GM21723 (cell line): ENCODE measurements around the gene RPUSD2.
A peak's percentile ranks its signal among the peaks of the same experiment; 100 is the strongest.

Experiments
- ATAC-seq: cut with Tn5 transposase; IDR thresholded peaks from one replicate; pipeline ENCODE4 v1.9.1; 2021; ENCODE audit warnings: mild to moderate bottlenecking, moderate library complexity; ENCODE audit not compliant: unreplicated experiment

Gene RPUSD2, protein sequence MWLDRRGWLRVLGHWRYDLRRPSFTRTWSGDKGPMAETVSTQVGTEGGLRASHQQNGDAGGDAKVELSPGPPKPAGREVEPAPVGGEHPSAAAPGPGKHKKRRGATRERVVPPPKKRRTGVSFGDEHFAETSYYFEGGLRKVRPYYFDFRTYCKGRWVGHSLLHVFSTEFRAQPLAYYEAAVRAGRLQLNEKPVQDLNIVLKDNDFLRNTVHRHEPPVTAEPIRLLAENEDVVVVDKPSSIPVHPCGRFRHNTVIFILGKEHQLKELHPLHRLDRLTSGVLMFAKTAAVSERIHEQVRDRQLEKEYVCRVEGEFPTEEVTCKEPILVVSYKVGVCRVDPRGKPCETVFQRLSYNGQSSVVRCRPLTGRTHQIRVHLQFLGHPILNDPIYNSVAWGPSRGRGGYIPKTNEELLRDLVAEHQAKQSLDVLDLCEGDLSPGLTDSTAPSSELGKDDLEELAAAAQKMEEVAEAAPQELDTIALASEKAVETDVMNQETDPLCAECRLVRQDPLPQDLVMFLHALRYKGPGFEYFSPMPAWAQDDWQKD

DNA sequence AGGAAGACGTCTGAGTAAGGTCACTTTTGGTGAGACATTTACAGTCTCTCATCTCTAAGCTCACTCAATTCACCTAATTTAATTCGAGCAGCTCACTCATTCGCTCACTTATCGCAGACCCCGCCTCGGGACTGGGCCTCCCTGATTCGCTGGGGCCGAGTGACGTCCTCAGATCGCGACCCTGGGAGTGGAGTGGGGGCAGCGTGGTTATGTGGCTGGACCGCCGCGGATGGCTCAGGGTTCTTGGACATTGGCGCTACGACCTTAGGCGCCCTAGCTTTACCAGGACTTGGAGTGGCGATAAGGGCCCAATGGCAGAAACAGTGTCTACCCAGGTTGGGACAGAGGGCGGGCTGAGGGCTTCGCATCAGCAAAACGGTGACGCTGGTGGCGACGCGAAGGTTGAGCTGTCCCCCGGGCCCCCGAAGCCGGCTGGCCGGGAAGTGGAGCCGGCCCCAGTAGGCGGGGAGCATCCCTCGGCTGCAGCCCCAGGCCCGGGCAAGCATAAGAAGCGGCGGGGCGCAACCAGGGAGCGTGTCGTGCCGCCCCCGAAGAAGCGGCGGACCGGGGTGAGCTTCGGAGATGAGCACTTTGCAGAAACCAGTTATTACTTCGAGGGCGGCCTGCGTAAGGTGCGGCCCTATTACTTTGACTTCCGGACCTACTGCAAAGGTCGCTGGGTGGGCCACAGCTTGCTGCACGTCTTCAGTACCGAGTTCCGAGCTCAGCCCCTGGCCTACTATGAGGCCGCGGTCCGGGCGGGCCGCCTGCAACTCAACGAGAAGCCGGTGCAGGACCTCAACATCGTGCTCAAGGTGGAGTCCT, at the start of gene RPUSD2:
TSS of gene RPUSD2 (plus strand) at position 171 of the 825 bp plus-strand sequence. CDS start at position 210, 39 bp downstream.
- peak; percentile 55 for ATAC-seq

DNA sequence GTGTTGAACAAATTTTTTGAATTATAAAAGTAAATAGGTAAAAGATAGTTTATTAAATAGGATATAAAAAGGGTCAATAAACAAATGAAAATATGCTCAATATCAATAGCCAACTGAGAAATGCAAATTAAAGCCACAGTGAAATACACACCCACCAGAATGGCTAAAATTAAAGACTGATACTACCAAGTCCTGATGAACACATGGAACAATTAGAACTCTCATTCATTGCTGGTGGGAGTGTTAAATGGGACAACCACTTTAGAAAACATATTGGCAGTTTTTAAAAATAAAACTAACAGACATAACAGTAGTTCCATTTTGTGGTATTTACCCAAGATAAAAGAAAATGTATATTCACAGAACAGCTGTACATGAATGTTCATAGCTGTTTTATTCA, 45.5 kb upstream of the RPUSD2 start:
- no peak for ATAC-seq

DNA sequence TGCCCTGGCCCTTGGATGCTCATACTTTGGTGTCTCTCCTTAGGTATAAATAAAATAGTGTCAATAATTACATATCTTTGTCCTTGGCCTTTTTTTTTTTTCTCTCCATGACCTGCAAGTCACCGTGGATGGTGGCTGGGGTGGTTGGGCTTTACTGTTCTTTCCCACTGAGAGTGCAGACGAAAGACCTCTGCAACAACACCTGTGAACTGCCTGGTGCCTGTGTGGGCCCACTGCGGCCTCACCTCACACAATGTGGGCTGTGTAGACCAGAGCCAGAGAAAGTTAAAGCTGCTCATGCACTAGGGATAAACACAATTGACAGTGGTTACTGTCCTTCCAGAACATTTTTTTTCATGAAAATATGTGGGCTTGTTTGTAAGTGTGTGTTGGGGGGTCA, 43.2 kb upstream of the RPUSD2 start:
- ATAC-seq = no peak

DNA sequence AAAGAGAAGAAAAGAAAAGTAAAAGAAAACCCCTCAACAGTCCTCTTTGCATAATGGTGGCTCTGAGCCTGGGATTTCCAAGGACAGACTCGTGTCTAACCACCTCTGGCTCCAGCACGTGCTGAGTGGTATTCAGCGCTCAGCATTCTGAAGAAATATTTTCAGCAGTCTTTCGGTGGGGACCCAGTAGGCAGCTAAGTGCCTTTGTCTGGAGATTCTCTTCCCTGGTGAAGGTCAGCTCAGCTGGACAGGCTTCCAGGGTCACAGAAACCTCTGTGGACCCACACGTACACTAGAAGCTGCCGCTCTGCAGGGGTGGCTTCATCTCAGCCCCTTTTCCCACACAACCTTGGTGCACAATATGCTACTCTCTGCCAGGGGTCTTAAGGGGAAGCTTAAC, 40.3 kb upstream of the RPUSD2 start:
- no peak for ATAC-seq

DNA sequence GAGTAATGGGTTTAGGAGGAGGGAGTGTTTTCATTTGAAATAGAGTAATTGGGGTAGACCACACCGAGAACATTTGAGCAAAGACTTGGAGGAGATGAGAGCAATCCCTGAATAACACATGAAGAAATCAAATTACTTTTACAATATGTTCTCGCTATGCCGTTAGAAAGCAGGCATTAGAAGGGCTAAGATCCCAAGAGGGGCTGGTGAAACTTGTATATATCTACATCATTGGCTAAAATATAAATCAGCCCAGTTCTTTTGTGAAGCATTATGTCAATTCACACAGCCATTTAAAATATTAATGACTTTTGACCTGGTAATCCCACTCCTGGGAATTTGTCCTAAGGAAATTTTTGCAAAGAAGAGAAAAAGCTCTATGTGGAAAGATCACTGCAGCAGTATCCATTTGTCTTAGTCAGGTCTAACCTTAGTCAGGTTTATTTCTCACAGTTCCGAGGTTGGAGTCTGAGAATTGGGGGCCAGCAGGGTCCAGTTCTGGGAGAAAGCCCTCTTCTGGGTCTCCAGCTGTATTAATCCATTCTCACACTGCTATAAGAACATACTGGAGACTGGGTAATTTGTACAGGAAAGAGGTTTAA, 35.2 kb upstream of the RPUSD2 start:
- ATAC-seq = no peak

DNA sequence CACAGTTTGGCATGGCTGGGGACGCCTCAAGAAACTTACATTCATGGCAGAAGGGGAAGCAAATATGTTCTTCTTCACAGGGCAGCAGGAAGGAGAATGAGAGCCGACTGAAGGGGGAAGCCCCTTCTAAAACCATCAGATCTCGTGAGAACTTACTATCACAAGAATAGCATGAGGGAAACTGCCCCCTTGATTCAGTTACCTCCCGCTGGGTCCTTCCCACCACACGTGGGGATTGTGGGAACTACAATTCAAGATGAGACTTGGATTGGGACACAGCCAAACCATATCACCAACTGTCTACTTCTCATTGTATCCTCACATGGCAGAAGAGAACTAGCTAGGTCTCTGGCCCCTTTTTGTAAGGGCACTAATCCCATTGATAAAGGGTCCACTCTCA, 34.7 kb upstream of the RPUSD2 start:
- no peak for ATAC-seq

DNA sequence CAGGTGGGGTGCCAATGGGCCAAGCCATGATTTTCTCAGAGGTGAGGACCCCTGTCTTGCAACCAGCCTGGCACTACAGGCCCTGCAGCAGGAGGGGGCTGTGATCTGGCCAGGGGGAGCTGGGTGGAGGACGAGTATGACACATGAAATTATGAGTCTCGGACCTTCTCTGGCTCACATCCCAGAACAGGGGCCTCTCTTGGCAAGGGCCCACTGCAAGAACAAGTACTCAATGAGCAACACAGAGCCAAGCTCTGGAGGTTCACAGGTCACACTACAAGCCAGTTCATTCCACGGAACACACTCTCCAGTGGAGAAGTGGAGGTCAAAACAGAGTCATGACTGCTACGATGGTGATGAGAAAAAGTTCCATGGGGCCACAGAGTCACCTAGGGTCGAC, 32.6 kb upstream of the RPUSD2 start:
- no peak for ATAC-seq

DNA sequence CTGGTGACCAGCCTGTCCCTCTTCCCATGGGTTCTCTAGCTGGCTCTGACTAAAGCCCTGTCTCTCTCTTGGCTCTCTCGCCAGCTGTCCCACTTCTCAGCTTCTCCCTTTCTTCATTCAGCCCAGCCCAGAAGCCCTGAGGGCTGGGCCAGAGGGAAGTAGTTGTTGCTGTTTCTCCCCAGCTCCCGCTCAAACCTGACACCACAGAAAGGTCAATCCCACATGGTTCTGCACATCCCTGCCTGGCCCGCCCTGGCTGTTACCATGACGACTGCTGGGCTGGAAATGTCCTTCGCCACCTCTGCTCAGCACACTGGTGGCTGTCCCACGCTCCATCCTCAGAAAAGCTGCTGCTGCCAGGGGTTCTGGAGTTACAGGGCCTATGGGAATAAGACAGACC, 30.1 kb upstream of the RPUSD2 start:
- ATAC-seq = no peak

DNA sequence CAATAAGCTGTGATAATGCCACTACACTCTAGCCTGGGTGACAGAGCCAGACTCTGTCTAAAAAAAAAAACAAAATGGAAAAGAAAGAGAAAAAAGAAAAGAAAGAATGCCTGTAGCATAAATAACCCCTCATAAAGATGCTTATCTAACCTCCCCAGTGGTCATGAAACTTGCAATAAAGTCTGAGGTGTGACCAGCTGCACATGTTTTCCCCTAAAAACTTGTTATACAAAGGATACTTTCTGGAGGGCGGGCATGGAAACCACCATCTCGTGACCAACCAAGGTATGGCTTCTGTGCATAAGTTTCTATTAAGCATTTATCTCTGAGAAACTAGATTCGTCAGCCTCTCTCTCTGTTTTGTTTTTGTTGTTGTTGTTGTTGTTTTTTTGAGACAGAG, 26.0 kb upstream of the RPUSD2 start:
- ATAC-seq = peak; percentile 34

DNA sequence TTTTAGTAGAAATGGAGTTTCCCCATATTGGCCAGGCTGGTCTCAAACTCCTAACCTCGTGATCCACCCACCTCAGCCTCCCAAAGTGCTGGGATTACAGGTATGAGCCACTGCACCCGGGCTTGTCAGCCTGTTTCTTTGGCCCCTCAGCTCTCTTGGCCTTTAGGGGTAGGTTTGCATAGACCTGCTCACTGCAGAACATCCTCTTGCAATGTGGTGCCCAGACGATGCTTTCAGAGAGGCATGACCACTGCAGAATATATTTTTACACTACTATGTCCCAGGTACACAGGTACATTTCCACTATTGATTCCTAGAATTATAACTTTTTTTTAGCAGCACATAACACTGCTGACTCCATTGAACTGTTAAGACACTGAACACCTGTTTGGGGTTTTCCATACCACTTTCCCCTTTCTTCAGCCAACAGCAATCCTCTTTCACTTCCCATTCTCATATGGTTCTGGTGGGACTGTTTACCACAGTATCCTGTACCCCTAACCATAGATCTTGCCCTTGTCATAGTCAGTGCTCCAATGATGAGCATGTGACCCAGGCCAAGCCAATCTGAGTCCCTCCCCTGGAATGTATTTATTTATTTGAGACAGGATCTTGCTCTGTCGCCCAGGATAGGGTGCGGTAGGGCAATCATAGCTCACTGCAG, 25.3 kb upstream of the RPUSD2 start:
- ATAC-seq = peak; percentile 70

DNA sequence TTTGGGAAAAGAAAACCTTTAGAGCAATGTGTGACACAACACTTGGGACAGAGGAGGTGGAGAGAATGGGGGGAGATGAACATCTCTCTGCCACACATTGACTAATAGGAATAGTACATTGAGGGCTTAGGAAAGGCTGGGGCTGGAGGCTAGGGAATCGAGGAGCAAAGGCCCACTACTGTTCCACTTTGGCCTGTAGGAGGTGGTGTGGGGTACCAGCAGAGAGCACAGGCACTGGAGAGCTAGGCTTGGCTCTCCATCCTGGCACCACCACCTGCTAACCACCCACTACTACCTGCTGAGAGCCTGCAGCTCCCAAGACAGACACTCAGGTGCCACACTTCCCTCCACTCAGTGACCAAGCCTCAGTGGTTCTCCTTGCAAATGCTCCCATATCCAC, 23.6 kb upstream of the RPUSD2 start:
- no peak for ATAC-seq

DNA sequence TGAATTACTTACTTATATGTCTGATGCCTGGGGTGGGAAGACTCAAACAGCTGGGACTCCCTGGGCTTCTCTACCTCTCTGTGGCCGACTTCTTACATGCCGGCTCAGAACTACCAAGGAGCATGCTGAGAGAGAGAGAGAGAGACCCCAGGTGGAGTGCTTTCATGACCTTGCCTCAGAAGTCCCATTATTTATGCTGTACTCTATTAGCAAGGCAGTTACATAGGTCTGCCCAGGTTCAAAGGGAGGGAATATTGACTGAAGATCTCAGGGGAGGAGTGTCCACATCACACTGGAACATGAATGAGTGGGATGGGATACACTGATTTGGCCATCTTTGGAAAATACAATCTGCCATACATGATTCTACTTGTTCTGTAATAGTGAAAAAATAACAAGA, 20.5 kb upstream of the RPUSD2 start:
- ATAC-seq = no peak

DNA sequence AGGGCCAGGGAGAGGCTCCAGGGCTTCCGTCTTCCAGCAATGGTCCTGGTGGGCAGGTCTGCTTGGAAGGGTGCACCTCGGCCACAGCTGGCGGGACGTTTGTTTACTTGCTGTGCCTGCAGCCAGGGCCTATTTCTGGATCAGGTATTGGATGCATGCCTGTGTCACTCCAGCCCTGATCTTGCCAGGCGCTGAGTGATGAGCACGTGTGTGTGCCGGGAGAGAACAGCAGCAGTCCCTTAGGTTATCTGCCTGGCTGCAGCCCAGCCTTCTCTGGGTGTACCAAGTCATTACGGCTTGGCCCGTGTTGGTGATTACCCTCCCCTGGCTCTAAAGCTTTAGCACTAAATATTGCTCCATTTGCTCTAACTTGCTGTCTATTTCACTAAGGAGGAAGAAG, 19.2 kb upstream of the RPUSD2 start:
- peak; percentile 1 for ATAC-seq

DNA sequence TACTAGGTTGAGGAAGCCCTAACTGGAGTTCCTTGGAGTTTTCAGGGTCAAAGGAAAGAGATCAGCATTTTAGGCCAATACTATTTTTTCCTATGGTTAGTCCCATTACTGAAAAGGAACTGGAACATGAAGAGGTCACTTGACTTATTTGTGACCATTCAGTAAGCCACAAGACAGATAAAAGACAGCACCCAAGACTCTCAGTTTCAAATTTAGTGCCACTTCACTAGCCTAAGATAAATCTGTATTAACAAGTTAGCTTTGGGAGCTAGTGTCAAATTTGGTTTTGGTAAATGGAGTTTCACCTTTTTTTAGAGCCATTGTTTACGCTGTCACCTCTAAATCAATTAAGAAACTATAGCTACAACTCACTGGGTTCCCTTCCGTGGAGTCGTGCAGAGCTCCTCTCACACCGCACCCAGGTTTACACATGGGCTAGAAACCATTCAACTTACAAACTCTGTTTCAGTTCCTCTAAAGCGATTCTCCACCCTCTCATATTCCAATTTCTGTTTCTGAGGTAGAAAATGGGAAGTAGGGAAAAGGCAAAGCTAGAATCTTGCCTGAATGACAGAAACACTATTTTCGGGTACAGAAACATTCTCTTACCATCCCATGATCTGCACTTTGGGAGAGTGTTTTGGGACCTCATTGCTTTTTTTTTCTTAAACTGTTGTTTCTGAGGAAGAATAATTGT, 18.6 kb upstream of the RPUSD2 start:
- peak; percentile 73 for ATAC-seq

DNA sequence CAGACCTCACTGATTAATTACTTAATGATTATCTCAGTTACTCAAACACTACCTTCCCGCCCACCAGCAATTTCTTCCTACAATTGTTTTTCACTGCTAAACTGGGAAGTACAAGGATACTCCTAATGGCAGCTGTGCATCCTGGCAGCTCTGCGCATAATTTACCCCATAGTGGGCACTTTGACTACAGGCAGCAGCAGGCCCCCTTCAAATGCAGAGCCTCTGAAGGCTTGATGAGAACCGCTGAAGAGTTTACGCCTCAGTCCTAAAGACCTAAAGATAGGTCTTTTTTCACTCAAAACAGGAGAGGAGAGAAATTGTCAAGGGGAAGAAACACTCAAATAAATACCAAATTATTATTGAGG, 15.0 kb upstream of the RPUSD2 start:
- no peak for ATAC-seq

DNA sequence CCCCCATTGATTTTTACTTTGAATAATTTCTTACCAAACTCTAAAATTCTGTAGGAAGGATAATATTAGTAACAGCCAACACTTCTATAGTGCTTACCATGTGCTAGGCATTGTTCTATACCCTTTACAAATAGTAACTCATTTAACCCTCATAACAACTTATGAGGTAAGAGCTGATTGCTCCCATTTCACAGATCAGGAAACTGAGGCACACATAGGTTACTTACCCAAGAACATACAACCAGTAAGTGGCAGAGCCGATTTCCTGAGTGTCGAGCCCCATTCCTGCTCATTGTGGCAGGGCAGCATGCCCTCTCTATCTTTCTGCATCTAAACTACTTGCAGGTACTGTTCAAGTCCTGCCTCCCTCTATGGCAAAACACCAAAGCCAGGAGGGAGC, 13.2 kb upstream of the RPUSD2 start:
- ATAC-seq = no peak

DNA sequence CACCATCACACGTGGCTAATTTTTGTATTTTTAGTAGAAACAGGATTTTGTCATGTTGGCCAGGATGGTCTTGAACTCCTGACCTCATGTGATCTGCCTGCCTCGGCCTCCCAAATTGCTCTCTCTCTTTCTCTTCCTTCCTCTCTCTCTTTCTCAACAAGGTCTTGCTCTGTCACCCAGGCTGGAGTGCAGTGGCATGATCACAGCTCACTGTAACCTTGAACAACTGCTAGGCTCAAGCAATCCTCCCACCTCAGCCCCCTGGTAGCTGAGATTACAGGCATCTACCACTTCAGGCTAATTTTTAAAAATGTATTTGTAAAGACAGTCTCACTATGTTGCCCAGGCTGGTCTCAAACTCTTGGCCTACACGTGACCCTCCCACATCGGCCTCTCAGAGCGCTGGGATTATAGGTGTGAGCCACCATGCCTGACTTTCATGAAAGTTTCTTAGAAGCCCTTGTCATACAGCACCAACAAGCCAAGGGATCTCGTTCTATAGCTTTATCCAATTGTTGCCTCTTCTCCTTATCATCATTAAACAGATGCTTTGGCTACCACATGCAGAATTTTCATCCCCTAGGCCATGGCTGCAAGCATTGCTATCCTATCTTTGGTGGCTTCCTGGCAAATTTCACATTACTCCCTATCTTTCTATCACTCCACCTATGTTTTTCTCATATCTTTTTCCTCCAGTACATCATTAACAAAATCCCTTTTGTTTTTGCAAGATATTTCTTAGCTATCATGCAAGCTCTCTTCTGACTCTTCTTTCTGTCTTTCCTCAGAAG, 10.0 kb upstream of the RPUSD2 start:
- ATAC-seq = no peak

DNA sequence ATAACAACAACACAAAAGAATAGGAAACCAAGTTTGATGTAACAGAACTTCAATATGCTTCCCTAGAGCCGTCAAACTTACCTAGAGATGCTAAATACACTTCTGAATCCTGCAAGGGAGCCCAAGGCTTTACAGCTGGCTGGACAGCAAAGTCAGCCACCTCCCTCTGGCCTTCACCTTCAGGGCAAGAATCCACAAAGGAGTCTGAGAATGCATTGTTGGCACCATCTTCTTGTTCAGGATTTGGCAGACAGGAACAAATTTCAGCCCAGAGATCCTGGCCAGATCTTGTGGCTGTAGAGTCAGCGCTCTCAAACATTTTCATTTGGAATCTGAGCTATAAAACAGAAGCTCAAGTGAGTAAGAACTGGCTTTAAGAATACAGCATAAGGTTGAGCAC, 6.4 kb upstream of the RPUSD2 start:
- ATAC-seq = no peak

DNA sequence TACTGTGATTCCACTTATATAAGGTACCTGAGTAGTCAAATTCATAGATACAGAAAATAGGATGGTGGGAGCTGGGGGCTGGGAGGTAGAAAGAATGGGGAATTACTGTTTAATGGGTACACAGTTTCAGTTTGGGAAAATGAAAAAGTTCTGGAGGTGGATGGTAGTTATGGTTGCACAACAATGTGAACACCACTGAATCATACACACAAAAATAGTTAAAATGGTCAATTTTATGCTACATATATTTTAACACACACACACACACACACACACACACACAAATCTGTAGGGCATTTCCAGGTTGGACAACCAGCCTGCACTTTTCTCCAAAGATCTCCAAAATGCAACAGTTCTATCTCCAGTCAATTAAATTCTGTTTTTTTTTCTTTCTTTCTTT, 5.7 kb upstream of the RPUSD2 start:
- no peak for ATAC-seq
